Measurements from ENCODE around the gene RAD23A.

Gene RAD23A

GRCh38 chr19:12983542-12984142 lies 38.0 kb downstream of the RAD23A start:
- no peak for TF ChIP-seq ZFX (IDR thresholded peaks at IDR 0.05; ENCODE audit: borderline replicate concordance)
- TF ChIP-seq CTCF (IDR thresholded peaks at IDR 0.05) = peak; percentile 97
- 0 out of 2 replicates have a peak overlapping the region, but pooled peaks have one; percentile 60 for H3K27ac ChIP-seq

- TF ChIP-seq ZFX (IDR thresholded peaks at IDR 0.05; ENCODE audit: borderline replicate concordance) (no peak), CTCF (IDR thresholded peaks at IDR 0.05) (no peak)
- H3K27ac ChIP-seq = peak overlapping the region; percentile 60
These were observed 38.5 kb downstream of the RAD23A start for GRCh38 chr19:12984143-12984627.

- H3K27ac ChIP-seq = peak overlapping the region; percentile 60
- no peak for TF ChIP-seq ZFX (IDR thresholded peaks at IDR 0.05; ENCODE audit: borderline replicate concordance)
- no peak for TF ChIP-seq CTCF (IDR thresholded peaks at IDR 0.05)
These were observed 39.0 kb downstream of the RAD23A start for GRCh38 chr19:12984683-12985048.

GRCh38 chr19:12985049-12985776 lies 39.6 kb downstream of the RAD23A start:
- no peak for TF ChIP-seq ZFX (IDR thresholded peaks at IDR 0.05; ENCODE audit: borderline replicate concordance)
- TF ChIP-seq CTCF (IDR thresholded peaks at IDR 0.05) = peak; percentile 20; the same call in 1 of the 2 replicates
- peak overlapping the region; percentile 60 for H3K27ac ChIP-seq

GRCh38 chr19:12986726-12987125 lies 41.1 kb downstream of the RAD23A start:
- TF ChIP-seq ZFX (IDR thresholded peaks at IDR 0.05; ENCODE audit: borderline replicate concordance) = no peak
- no peak for TF ChIP-seq CTCF (IDR thresholded peaks at IDR 0.05)
- no peak overlapping the region for H3K27ac ChIP-seq

- no peak for TF ChIP-seq ZFX (IDR thresholded peaks at IDR 0.05; ENCODE audit: borderline replicate concordance)
- no peak for TF ChIP-seq CTCF (IDR thresholded peaks at IDR 0.05)
- H3K27ac ChIP-seq = no peak overlapping the region
These were observed 41.5 kb downstream of the RAD23A start for GRCh38 chr19:12987190-12987589.

GRCh38 chr19:12987781-12988180 lies 42.1 kb downstream of the RAD23A start:
- TF ChIP-seq CTCF (IDR thresholded peaks at IDR 0.05) = no peak
- TF ChIP-seq ZFX (IDR thresholded peaks at IDR 0.05; ENCODE audit: borderline replicate concordance) = no peak
- no peak overlapping the region for H3K27ac ChIP-seq
